ENCODE results near the gene ADAMTS9. TPM values are rescaled to one million over a fixed set of nuclear protein-coding genes. Genes with fewer than 3 reads are reported as not detected.

Gene ADAMTS9
- total RNA-seq, 1 experiment from 2014 or later, result 1.2 TPM

GRCh38 chr3:64514889-64515288, 172.9 kb downstream of the ADAMTS9 start:
- H3K4me2 ChIP-seq, result no peak overlapping the region
- intact Hi-C loops (cut with micrococcal nuclease; ENCODE audit: unreplicated experiment), result no loop called here
- CTCF ChIA-PET, result no interaction called here
- TF ChIP-seq CTCF (conservative IDR thresholded peaks at IDR 0.05) (no peak), EZH2 (IDR thresholded peaks at IDR 0.05; ENCODE audit: low read depth) (no peak)
- no TSS peak for BruUV-seq (replicated peaks)
- no peak for DNase-seq
- no peak overlapping the region for H3K4me3 ChIP-seq
- no peaks in the 10 kb centered on the region for H3F3A ChIP-seq (ENCODE audit: insufficient read depth, low read depth)
- no peaks in the 10 kb centered on the region for H4K20me1 ChIP-seq (ENCODE audit: insufficient read depth)
- no peaks in the 10 kb centered on the region for H3K9me3 ChIP-seq (ENCODE audit: insufficient read depth, low read depth)
- POLR2A ChIA-PET (ENCODE audit: unreplicated experiment), result no interaction called here
- H3K27ac ChIP-seq, result no peak overlapping the region
- H3K36me3 ChIP-seq (ENCODE audit: low read depth), result no peaks in the 10 kb centered on the region
- no peak overlapping the region for H2AFZ ChIP-seq
- no peaks in the 10 kb centered on the region for H3K79me2 ChIP-seq (ENCODE audit: low read depth)
- H3K4me1 ChIP-seq (replicated peaks; ENCODE audit: insufficient read depth), result no peaks in the 10 kb centered on the region
- H3K9me2 ChIP-seq (ENCODE audit: insufficient read depth), result no peaks in the 10 kb centered on the region
- H3K27me3 ChIP-seq (ENCODE audit: insufficient read depth, low read depth), result no peaks in the 10 kb centered on the region

DNA sequence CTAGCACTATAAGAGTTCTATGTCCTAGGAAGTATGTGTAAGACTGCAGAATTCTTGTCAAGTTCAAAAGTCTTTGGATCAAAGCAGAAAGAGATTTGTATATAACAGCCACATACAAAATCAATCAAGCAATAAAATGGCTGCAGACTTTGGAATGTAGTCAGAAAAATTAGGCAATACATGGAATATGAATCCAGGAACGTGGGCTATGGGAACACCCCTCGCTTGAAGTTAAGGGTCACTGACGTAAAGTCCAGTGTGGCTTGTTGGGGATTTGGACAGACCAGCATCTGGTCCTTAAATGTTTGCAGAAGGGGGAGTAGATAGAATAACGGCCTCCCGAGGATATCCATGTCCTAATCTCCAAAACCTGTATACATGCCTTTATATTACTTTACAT, 178.6 kb downstream of the ADAMTS9 start:
- intact Hi-C loops (cut with micrococcal nuclease; ENCODE audit: unreplicated experiment), result no loop called here
- Histone ChIP-seq H3K79me2 (ENCODE audit: low read depth) (no peaks in the 10 kb centered on the region), H3K27ac (no peak overlapping the region), H3F3A (ENCODE audit: insufficient read depth, low read depth) (no peaks in the 10 kb centered on the region; the same call in 1 of the 2 replicates), H3K27me3 (ENCODE audit: insufficient read depth, low read depth) (no peaks in the 10 kb centered on the region), H2AFZ (no peak overlapping the region), H3K4me1 (replicated peaks; ENCODE audit: insufficient read depth) (peaks cover 15% of the 10 kb centered on the region), H3K36me3 (ENCODE audit: low read depth) (no peaks in the 10 kb centered on the region), H3K9me2 (ENCODE audit: insufficient read depth) (no peaks in the 10 kb centered on the region), H3K9me3 (ENCODE audit: insufficient read depth, low read depth) (no peaks in the 10 kb centered on the region), H3K4me2 (no peak overlapping the region), H3K4me3 (no peak overlapping the region), H4K20me1 (ENCODE audit: insufficient read depth) (no peaks in the 10 kb centered on the region)
- no peak for DNase-seq
- ChIA-PET POLR2A (ENCODE audit: unreplicated experiment) (no interaction called here), CTCF (interaction anchor here (0.6 kb wide), 1 partner anchor 882 kb away, joined by 3 read pairs; no protein-coding TSS in a partner anchor)
- TF ChIP-seq EZH2 (IDR thresholded peaks at IDR 0.05; ENCODE audit: low read depth) (no peak), CTCF (conservative IDR thresholded peaks at IDR 0.05) (no peak)
- no TSS peak for BruUV-seq (replicated peaks)

- CTCF ChIA-PET, result no interaction called here
- Histone ChIP-seq H2AFZ (no peak overlapping the region), H3K9me3 (ENCODE audit: insufficient read depth, low read depth) (no peaks in the 10 kb centered on the region), H3F3A (ENCODE audit: insufficient read depth, low read depth) (no peaks in the 10 kb centered on the region; the same call in 1 of the 2 replicates), H3K4me2 (peak overlapping the region; percentile 64), H3K79me2 (ENCODE audit: low read depth) (no peaks in the 10 kb centered on the region), H3K27me3 (ENCODE audit: insufficient read depth, low read depth) (no peaks in the 10 kb centered on the region), H3K4me3 (no peak overlapping the region), H4K20me1 (ENCODE audit: insufficient read depth) (no peaks in the 10 kb centered on the region), H3K9me2 (ENCODE audit: insufficient read depth) (no peaks in the 10 kb centered on the region), H3K36me3 (ENCODE audit: low read depth) (no peaks in the 10 kb centered on the region), H3K27ac (no peak overlapping the region), H3K4me1 (replicated peaks; ENCODE audit: insufficient read depth) (peaks cover 15% of the 10 kb centered on the region)
- intact Hi-C loops (cut with micrococcal nuclease; ENCODE audit: unreplicated experiment), result no loop called here
- TF ChIP-seq EZH2 (IDR thresholded peaks at IDR 0.05; ENCODE audit: low read depth) (no peak), CTCF (conservative IDR thresholded peaks at IDR 0.05) (no peak)
- POLR2A ChIA-PET (ENCODE audit: unreplicated experiment), result no interaction called here
- BruUV-seq (replicated peaks), result no TSS peak
- DNase-seq, result peak in 1 of 2 experiments; percentile 69
These were observed 179.7 kb downstream of the ADAMTS9 start for GRCh38 chr3:64508140-64508539.

Data from PC-9 (cell line).